ENCODE data around the gene HORMAD1. TPM values are rescaled to one million over a fixed set of nuclear protein-coding genes. Genes with fewer than 3 reads are reported as not detected.

Gene HORMAD1
- total RNA-seq, 1 experiment from 2014 or later = not detected

Other genes starting within 250 kb of the HORMAD1 start
- 8.7 and 13.3 TPM in 2 replicates for gene TARS2, start 233.5 kb downstream of the HORMAD1 start, total RNA-seq (2014; rRNA removed; shearing (Covaris generic))
- 22.7 and 43.4 TPM in 2 replicates for gene ECM1, start 212.8 kb downstream of the HORMAD1 start, total RNA-seq (2014; rRNA removed; shearing (Covaris generic))
- gene FALEC, start 205.1 kb downstream of the HORMAD1 start, total RNA-seq (2014; rRNA removed; shearing (Covaris generic)) = not detected in 2 replicates
- 0.42 TPM in 1 of 2 replicates, not detected in the other for gene ADAMTSL4, start 171.5 kb downstream of the HORMAD1 start, total RNA-seq (2014; rRNA removed; shearing (Covaris generic))
- 183 and 225 TPM in 2 replicates for gene MCL1, start 141.3 kb downstream of the HORMAD1 start, total RNA-seq (2014; rRNA removed; shearing (Covaris generic))
- 121 and 160 TPM in 2 replicates for gene ENSA, start 91.3 kb downstream of the HORMAD1 start, total RNA-seq (2014; rRNA removed; shearing (Covaris generic))
- gene GOLPH3L, start 23.7 kb downstream of the HORMAD1 start, total RNA-seq (2014; rRNA removed; shearing (Covaris generic)) = 2.3 and 3.9 TPM in 2 replicates
- gene CTSS, start 44.9 kb upstream of the HORMAD1 start, total RNA-seq (2014; rRNA removed; shearing (Covaris generic)) = 6.6 and 13.4 TPM in 2 replicates
- gene CTSK, start 87.4 kb upstream of the HORMAD1 start, total RNA-seq (2014; rRNA removed; shearing (Covaris generic)) = 44.6 and 46.2 TPM in 2 replicates
- gene ARNT, start 155.7 kb upstream of the HORMAD1 start, total RNA-seq (2014; rRNA removed; shearing (Covaris generic)) = 33.2 and 49.7 TPM in 2 replicates
- not detected in 2 replicates for gene CTXND2, start 166.2 kb upstream of the HORMAD1 start, total RNA-seq (2014; rRNA removed; shearing (Covaris generic))
- gene SETDB1, start 205.5 kb upstream of the HORMAD1 start, total RNA-seq (2014; rRNA removed; shearing (Covaris generic)) = 21.0 and 30.6 TPM in 2 replicates

Measured in SJSA1 (cell line).